Endothelial cell of umbilical vein (primary cell): ENCODE measurements around the gene ATP6AP2.

Experiments used
- CTCF ChIP-seq, 2 donors: IDR thresholded peaks; 1 replicate in 1 of 2; 2 replicates in 1 of 2; pipeline ENCODE4 v1.5.1; 2011; ENCODE audit warnings: low read length in 2 of 2, mild to moderate bottlenecking in 2 of 2, moderate library complexity in 2 of 2, control low read depth in 1 of 2, inconsistent platforms in 1 of 2, low read depth in 1 of 2; ENCODE audit not compliant: insufficient read depth in 1 of 2; ENCODE audit errors: extremely low read depth in 1 of 2
- EZH2 ChIP-seq: IDR thresholded peaks from 2 replicates; pipeline ENCODE4 v1.6.1; 2012; ENCODE audit warnings: borderline replicate concordance, low read depth, mild to moderate bottlenecking, moderate library complexity, low read length, inconsistent platforms; ENCODE audit not compliant: severe bottlenecking
- POLR2A ChIP-seq: IDR thresholded peaks from 2 replicates; pipeline ENCODE4 v1.6.1; 2012; ENCODE audit warnings: low read depth, mild to moderate bottlenecking, control low read depth, low read length
- POLR2AphosphoS5 ChIP-seq: IDR thresholded peaks from 2 replicates; pipeline ENCODE4 v1.6.1; 2012; ENCODE audit warnings: low read depth, mild to moderate bottlenecking, control low read depth, low read length, moderate library complexity; ENCODE audit not compliant: insufficient read depth

GRCh38 chrX:40625294-40625693 lies 44.5 kb downstream of the ATP6AP2 start:
- TF ChIP-seq POLR2A (no peak), POLR2AphosphoS5 (no peak), EZH2 (no peak), CTCF (IDR thresholded peaks at IDR 0.05; ENCODE audit: extremely low read depth in 1 of 2, insufficient read depth in 1 of 2, low read depth in 1 of 2, low read length in 2 of 2) (no peak)
